Colonic mucosa (tissue), 4 donors: ENCODE results near the gene MED20. TPM values are rescaled to one million over a fixed set of nuclear protein-coding genes. Genes with fewer than 3 reads are reported as not detected.

ENCODE experiments used
- DNase-seq: peaks from one replicate; pipeline ENCODE4 v3.0.0-alpha.2; 2020
- H3K27ac ChIP-seq: fragments of 200-600 bp; one replicate; pipeline ENCODE4 v1.8.0; 2021
- H3K27me3 ChIP-seq: fragments of 200-600 bp; one replicate; pipeline ENCODE4 v1.8.0; 2021
- H3K36me3 ChIP-seq: fragments of 200-600 bp; one replicate; pipeline ENCODE4 v1.8.0; 2021
- H3K4me1 ChIP-seq: fragments of 200-600 bp; one replicate; pipeline ENCODE4 v1.8.0; 2021; ENCODE audit warnings: mild to moderate bottlenecking
- H3K4me3 ChIP-seq: fragments of 200-600 bp; one replicate; pipeline ENCODE4 v1.8.0; 2021
- H3K9ac ChIP-seq, 2 donors: one replicate each; pipeline ENCODE4 v1.7.0; 2013; ENCODE audit warnings: control low read depth in 2 of 2, low read depth in 2 of 2, low read length in 2 of 2
- H3K9me3 ChIP-seq: fragments of 200-600 bp; one replicate; pipeline ENCODE4 v1.8.0; 2021
- intact Hi-C: fragments of 100-400 bp; cut with DNase I; formaldehyde crosslinking; loops from one replicate; pipeline ENCODE4 v1.14.1; 2022
- total RNA-seq, 2 donors: library from RNA; stranded (reverse); fragmentation: NEBNext Ultra II Directional in 1 of 2; extraction: Animal tissue kit (Norgen Biotek cat#: 25700) in 1 of 2; gene quantifications; one replicate each; pipeline ENCODE4 v1.2.1, GENCODE V29; 2021
- TF ChIP-seq, protein P1 (sequence below): fragments of 200-600 bp; IDR thresholded peaks from one replicate; pipeline ENCODE4 v1.8.0; 2022; ENCODE audit warnings: antibody characterized with exemption, mild to moderate bottlenecking
- donor health status: healthy.
- donor health status: DM: no; HTN: no; CAD: no.
- donor health status: DM: no; HTN: no; CAD: no.

The MED20 gene
- total RNA-seq, 2 donors from 2014 or later = 15.0 to 22.9 TPM

DNA sequence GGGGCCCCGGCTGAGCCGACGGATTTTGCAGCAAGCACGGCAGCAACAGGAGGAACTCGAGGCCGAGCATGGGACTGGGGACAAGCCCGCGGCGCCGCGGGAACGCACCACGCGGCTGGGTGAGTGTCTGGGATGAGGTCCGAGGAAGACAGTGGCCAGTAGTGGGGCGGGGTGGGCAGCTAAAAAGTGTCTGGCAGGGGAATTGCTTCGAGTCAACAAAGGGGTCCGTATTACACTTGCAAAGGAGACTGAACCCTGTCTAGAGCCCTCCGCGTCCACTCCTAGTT, 716 bp upstream of the MED20 start:
- Histone ChIP-seq H3K27ac (peak overlapping the region; percentile 93), H3K36me3 (no peaks in the 10 kb centered on the region), H3K27me3 (no peaks in the 10 kb centered on the region), H3K9me3 (no peaks in the 10 kb centered on the region), H3K4me1 (peaks cover 4% of the 10 kb centered on the region), H3K9ac (peak overlapping the region; percentile 71 to 92), H3K4me3 (peak overlapping the region; percentile 76)
- TF ChIP-seq, protein P1, sequence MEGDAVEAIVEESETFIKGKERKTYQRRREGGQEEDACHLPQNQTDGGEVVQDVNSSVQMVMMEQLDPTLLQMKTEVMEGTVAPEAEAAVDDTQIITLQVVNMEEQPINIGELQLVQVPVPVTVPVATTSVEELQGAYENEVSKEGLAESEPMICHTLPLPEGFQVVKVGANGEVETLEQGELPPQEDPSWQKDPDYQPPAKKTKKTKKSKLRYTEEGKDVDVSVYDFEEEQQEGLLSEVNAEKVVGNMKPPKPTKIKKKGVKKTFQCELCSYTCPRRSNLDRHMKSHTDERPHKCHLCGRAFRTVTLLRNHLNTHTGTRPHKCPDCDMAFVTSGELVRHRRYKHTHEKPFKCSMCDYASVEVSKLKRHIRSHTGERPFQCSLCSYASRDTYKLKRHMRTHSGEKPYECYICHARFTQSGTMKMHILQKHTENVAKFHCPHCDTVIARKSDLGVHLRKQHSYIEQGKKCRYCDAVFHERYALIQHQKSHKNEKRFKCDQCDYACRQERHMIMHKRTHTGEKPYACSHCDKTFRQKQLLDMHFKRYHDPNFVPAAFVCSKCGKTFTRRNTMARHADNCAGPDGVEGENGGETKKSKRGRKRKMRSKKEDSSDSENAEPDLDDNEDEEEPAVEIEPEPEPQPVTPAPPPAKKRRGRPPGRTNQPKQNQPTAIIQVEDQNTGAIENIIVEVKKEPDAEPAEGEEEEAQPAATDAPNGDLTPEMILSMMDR = no peak
- intact Hi-C loops = loop anchor here (5.0 kb wide), 2 partner anchors 121 to 134 kb away; partner anchors contain the start of gene TOMM6
- no peak for DNase-seq

DNA sequence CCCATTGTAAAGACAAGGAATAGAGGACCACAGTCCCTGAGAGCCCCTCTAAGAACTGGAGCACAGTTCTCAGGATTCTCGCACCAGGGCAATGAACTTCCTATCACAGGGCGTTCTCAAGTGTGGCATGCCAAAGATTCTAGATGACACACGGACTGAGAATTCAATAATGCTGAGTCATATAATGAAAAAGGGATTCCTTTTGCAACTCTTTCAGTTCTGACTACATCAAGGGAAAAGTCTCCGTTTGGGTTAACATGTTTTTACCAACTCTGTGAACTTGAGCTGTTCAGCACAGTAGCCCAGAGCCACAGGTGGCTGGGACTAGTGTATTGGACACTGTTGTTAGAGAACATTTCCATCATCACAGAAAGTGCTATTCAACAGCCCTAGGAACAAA, 3.4 kb downstream of the MED20 start:
- H3K27ac ChIP-seq = no peak overlapping the region
- H3K4me1 ChIP-seq = peaks cover 4% of the 10 kb centered on the region
- no peaks in the 10 kb centered on the region for H3K36me3 ChIP-seq
- no peaks in the 10 kb centered on the region for H3K27me3 ChIP-seq
- intact Hi-C loops = no loop called here
- no peak overlapping the region for H3K9ac ChIP-seq
- TF ChIP-seq, protein P1 = no peak
- no peaks in the 10 kb centered on the region for H3K9me3 ChIP-seq
- no peak overlapping the region for H3K4me3 ChIP-seq
- DNase-seq = no peak

DNA sequence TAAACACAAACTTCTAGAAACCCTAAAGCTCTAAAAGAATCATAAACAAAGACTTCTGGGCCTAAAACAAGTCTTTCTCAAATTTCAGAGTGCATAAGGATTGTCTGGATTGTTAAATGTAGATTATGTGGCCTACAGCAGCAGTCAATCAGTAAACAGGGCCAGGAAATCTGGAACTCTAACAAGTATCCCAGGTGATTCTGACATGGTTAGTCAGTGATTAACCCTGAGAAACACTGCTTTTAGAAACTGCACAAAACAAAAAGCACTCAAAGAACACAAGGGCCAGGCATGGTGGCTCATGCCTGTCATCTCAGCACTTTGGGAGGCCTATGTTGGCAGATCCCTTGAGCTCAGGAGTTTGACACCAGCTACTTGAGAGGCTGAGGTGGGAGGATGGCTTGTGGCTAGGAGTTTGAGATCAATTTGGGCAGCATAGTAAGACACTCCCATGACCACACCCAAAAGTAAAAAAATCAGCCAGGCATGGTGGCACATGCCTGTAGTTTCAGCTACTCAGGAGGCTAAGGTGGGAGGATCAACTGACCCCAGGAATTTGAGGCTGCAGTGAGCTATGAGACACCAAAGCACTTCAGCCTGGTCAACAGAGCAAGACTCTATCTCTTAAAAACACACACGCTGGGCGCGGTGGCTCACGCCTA, 5.9 kb downstream of the MED20 start:
- Histone ChIP-seq H3K27ac (no peak overlapping the region), H3K9ac (no peak overlapping the region), H3K4me1 (no peaks in the 10 kb centered on the region), H3K4me3 (no peak overlapping the region), H3K36me3 (no peaks in the 10 kb centered on the region), H3K9me3 (no peaks in the 10 kb centered on the region), H3K27me3 (no peaks in the 10 kb centered on the region)
- DNase-seq = no peak
- TF ChIP-seq, protein P1 = no peak
- intact Hi-C loops = no loop called here

DNA sequence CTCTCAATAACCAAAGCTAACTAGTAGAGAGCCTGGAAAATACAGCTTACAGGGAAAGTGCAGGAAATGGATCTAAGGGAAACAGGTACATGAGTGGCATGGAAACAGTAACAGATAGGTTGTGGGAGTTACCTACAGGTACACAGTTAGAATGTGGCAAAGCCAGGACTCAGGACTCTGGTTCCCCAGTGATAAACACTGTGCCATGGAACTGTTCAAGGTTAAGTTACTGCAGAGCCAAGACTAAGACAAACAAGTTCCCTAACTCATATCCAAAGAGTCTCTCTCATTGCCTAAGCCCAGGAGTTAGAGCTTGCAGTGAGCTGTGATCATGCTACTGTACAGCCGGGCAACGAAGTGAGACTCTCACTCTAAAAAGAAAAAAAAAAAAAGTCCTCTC, 6.6 kb downstream of the MED20 start:
- no peak overlapping the region for H3K9ac ChIP-seq
- TF ChIP-seq, protein P1 = no peak
- no peak overlapping the region for H3K27ac ChIP-seq
- H3K4me3 ChIP-seq = no peak overlapping the region
- no peaks in the 10 kb centered on the region for H3K36me3 ChIP-seq
- no peaks in the 10 kb centered on the region for H3K27me3 ChIP-seq
- H3K4me1 ChIP-seq = no peaks in the 10 kb centered on the region
- no peaks in the 10 kb centered on the region for H3K9me3 ChIP-seq
- no peak for DNase-seq
- intact Hi-C loops = no loop called here

DNA sequence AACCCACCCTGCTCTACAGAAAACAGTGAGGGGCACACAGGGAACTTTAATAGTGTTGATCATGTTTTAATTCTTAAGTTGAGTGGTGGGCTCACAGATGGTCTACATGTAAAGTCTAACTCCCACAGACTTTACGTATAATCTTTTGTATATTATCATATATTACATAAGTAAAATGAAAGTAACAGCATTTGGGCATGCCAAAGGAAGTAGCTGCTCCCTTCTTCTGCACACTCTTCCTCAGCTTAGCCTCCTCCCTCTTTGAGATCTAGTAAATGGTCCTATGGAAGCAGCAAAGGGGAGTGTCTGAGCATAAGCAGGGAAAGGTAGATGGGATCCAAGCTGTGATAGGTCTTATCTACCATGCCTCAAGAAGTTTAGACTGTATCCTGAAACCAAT, 11.2 kb downstream of the MED20 start:
- H3K27me3 ChIP-seq = no peaks in the 10 kb centered on the region
- H3K36me3 ChIP-seq = no peaks in the 10 kb centered on the region
- H3K4me3 ChIP-seq = no peak overlapping the region
- TF ChIP-seq, protein P1 = no peak
- DNase-seq = no peak
- no peak overlapping the region for H3K9ac ChIP-seq
- intact Hi-C loops = no loop called here
- no peaks in the 10 kb centered on the region for H3K9me3 ChIP-seq
- H3K27ac ChIP-seq = no peak overlapping the region
- no peaks in the 10 kb centered on the region for H3K4me1 ChIP-seq
